Sigmoid colon (tissue), 7 donors: ENCODE measurements around the gene ELOVL4. TPM values are rescaled to one million over a fixed set of nuclear protein-coding genes. Genes with fewer than 3 reads are reported as not detected.

Experiments
- DNase-seq: peaks from one replicate; pipeline ENCODE4 v3.0.0-alpha.2; 2019
- H3K27ac ChIP-seq, 4 donors: fragments of 200-600 bp; sonication (generic); one replicate each; pipeline ENCODE4 v1.5.1; 2016 to 2019; ENCODE audit warnings: mild to moderate bottlenecking in 1 of 4
- H3K27me3 ChIP-seq, 3 donors: fragments of 200-600 bp; sonication (generic); one replicate each; pipeline ENCODE4 v1.5.1; 2019; ENCODE audit warnings: mild to moderate bottlenecking in 1 of 3
- H3K36me3 ChIP-seq, 4 donors: fragments of 200-600 bp; sonication (generic); one replicate each; pipeline ENCODE4 v1.5.1; 2016 to 2019
- H3K4me1 ChIP-seq, 4 donors: fragments of 200-600 bp; sonication (generic); one replicate each; pipeline ENCODE4 v1.5.1; 2017 to 2019
- H3K4me3 ChIP-seq, 4 donors: fragments of 200-600 bp; sonication (generic); one replicate each; pipeline ENCODE4 v1.5.1; 2017 to 2019; ENCODE audit warnings: mild to moderate bottlenecking in 2 of 4, moderate library complexity in 1 of 4
- H3K9me3 ChIP-seq, 4 donors: fragments of 200-600 bp in 3 of 4; sonication (generic) in 3 of 4; one replicate each; pipeline versions ENCODE4 v1.5.1 to v1.6.1; 2013 to 2019
- CTCF ChIP-seq, 4 experiments: fragments of 450-650 bp in 3 of 4; fragments of 200-600 bp in 1 of 4; IDR thresholded peaks; one replicate each; pipeline ENCODE4 v1.5.1; 2016 to 2019; ENCODE audit warnings: antibody characterized with exemption in 4 of 4, mild to moderate bottlenecking in 3 of 4, moderate library complexity in 2 of 4
- EP300 ChIP-seq, 4 donors: sonication (generic); formaldehyde crosslinking; IDR thresholded peaks; one replicate each; pipeline ENCODE4 v1.6.1; 2017; ENCODE audit warnings: antibody characterized with exemption in 4 of 4
- POLR2A ChIP-seq, 2 donors: fragments of 450-650 bp; IDR thresholded peaks; one replicate each; pipeline ENCODE4 v1.6.1; 2016; ENCODE audit warnings: antibody characterized with exemption in 2 of 2, mild to moderate bottlenecking in 2 of 2, moderate library complexity in 2 of 2
- POLR2AphosphoS5 ChIP-seq, 4 donors: sonication (generic); formaldehyde crosslinking; IDR thresholded peaks; one replicate each; pipeline ENCODE4 v1.6.1; 2017; ENCODE audit warnings: antibody characterized with exemption in 4 of 4
- WGBS, 2 donors: extraction: QIAGEN DNeasy Blood & Tissue Kit; methylation state at CpG; one replicate each; pipeline ENCODE4 v1.1.7; 2013; 5-methylcytosine and 5-hydroxymethylcytosine counted together
- intact Hi-C: fragments of 100-400 bp; cut with DNase I; formaldehyde crosslinking; loops from one replicate; pipeline ENCODE4 v1.15.1; 2023
- polyA plus RNA-seq, 3 donors: library from polyadenylated mRNA; stranded (reverse); fragments of 200-250 nt; gene quantifications; one replicate each; pipeline ENCODE4 v1.2.3, GENCODE V29; 2013
- total RNA-seq, 4 donors: library from RNA; depleted of rRNA; stranded (reverse); fragments of >200 nt; gene quantifications; one replicate each; pipeline ENCODE4 v1.1.0, GENCODE V29; 2016
- donor health status: healthy with polysubstance abuse.
- donor health status: Bipolar disorder and iron deficiency.
- donor health status: healthy.

Gene ELOVL4
- total and polyA plus RNA-seq, 7 donors, result 0.23 to 4.6 (median 2.6) TPM; not detected in 1

- H3K36me3 ChIP-seq, result no peaks in the 10 kb centered on the region
- intact Hi-C loops, result no loop called here
- no peak for DNase-seq
- TF ChIP-seq POLR2A (IDR thresholded peaks at IDR 0.05), result no peak
- no peak for TF ChIP-seq POLR2AphosphoS5 (IDR thresholded peaks at IDR 0.05)
- no peak for TF ChIP-seq CTCF (IDR thresholded peaks at IDR 0.05)
- no peak for TF ChIP-seq EP300 (IDR thresholded peaks at IDR 0.05)
- H3K4me3 ChIP-seq, result no peak overlapping the region
- no peak overlapping the region for H3K27ac ChIP-seq
- WGBS, 2 donors, result 90 to 97% methylated on average over 3 of the region's 3 CpGs
- H3K9me3 ChIP-seq, result no peaks in the 10 kb centered on the region
- no peaks in the 10 kb centered on the region for H3K27me3 ChIP-seq
- no peaks in the 10 kb centered on the region for H3K4me1 ChIP-seq
Observed at GRCh38 chr6:79909517-79909916, 37.8 kb downstream of the ELOVL4 start.

GRCh38 chr6:79902046-79902445 is 45.3 kb downstream of the ELOVL4 start:
- DNase-seq, result no peak
- Histone ChIP-seq H3K9me3 (no peaks in the 10 kb centered on the region), H3K4me1 (no peaks in the 10 kb centered on the region), H3K4me3 (no peak overlapping the region), H3K36me3 (no peaks in the 10 kb centered on the region), H3K27me3 (no peaks in the 10 kb centered on the region), H3K27ac (no peak overlapping the region)
- intact Hi-C loops, result no loop called here
- no peak for TF ChIP-seq EP300 (IDR thresholded peaks at IDR 0.05)
- TF ChIP-seq CTCF (IDR thresholded peaks at IDR 0.05), result no peak
- no peak for TF ChIP-seq POLR2A (IDR thresholded peaks at IDR 0.05)
- 77 to 94% methylated on average over 2 of the region's 2 CpGs for WGBS, 2 donors

GRCh38 chr6:79898076-79898475 is 49.3 kb downstream of the ELOVL4 start:
- Histone ChIP-seq H3K27me3 (no peaks in the 10 kb centered on the region), H3K4me1 (no peaks in the 10 kb centered on the region), H3K4me3 (no peak overlapping the region), H3K9me3 (peaks cover 0 to 4% (median 0%) of the 10 kb centered on the region in 4 donors), H3K27ac (no peak overlapping the region), H3K36me3 (no peaks in the 10 kb centered on the region)
- DNase-seq, result no peak
- TF ChIP-seq EP300 (IDR thresholded peaks at IDR 0.05), result no peak
- no peak for TF ChIP-seq CTCF (IDR thresholded peaks at IDR 0.05)
- TF ChIP-seq POLR2AphosphoS5 (IDR thresholded peaks at IDR 0.05), result no peak
- TF ChIP-seq POLR2A (IDR thresholded peaks at IDR 0.05), result no peak
- 84 to 92% methylated on average over 1 of the region's 1 CpG for WGBS, 2 donors
- intact Hi-C loops, result no loop called here

- Histone ChIP-seq H3K9me3 (peaks cover 0 to 5% (median 0%) of the 10 kb centered on the region in 4 donors), H3K36me3 (no peaks in the 10 kb centered on the region), H3K4me1 (no peaks in the 10 kb centered on the region), H3K27me3 (no peaks in the 10 kb centered on the region), H3K4me3 (no peak overlapping the region), H3K27ac (no peak overlapping the region)
- no peak for TF ChIP-seq CTCF (IDR thresholded peaks at IDR 0.05)
- TF ChIP-seq EP300 (IDR thresholded peaks at IDR 0.05), result no peak
- no peak for TF ChIP-seq POLR2AphosphoS5 (IDR thresholded peaks at IDR 0.05)
- no peak for TF ChIP-seq POLR2A (IDR thresholded peaks at IDR 0.05)
- no peak for DNase-seq
- intact Hi-C loops, result no loop called here
- WGBS, 2 donors, result 83 to 86% methylated on average over 5 of the region's 5 CpGs
Observed at GRCh38 chr6:79896075-79896449, 51.3 kb downstream of the ELOVL4 start.

- H3K27ac ChIP-seq, result no peak overlapping the region
- TF ChIP-seq EP300 (IDR thresholded peaks at IDR 0.05) (no peak), POLR2AphosphoS5 (IDR thresholded peaks at IDR 0.05) (no peak), CTCF (IDR thresholded peaks at IDR 0.05) (no peak), POLR2A (IDR thresholded peaks at IDR 0.05) (no peak)
- intact Hi-C loops, result no loop called here
- no peak overlapping the region for H3K4me3 ChIP-seq
- H3K36me3 ChIP-seq, result no peaks in the 10 kb centered on the region
- H3K9me3 ChIP-seq, result peaks cover 0 to 5% (median 0%) of the 10 kb centered on the region in 4 donors
- no peaks in the 10 kb centered on the region for H3K4me1 ChIP-seq
- no peak for DNase-seq
- no peaks in the 10 kb centered on the region for H3K27me3 ChIP-seq
Observed at GRCh38 chr6:79895382-79896074, 51.8 kb downstream of the ELOVL4 start.
